HEK293 (cell line): Measurements from ENCODE around the gene TRAPPC2L.
A peak's percentile ranks its signal among the peaks of the same experiment; 100 is the strongest.

Experiments used
- CTCF ChIA-PET: fragments of 350-600 bp; formaldehyde crosslinking; extraction: SDS; loops from one replicate; lab custom pipeline; 2021; ENCODE audit warnings: antibody characterized with exemption; lab: Yijun Ruan, JAX
- POLR2A ChIA-PET: fragments of 300-600 bp; formaldehyde crosslinking; extraction: SDS; loops from one replicate; lab custom pipeline; 2020; ENCODE audit warnings: antibody characterized with exemption, inconsistent platforms; lab: Yijun Ruan, JAX
- H3K27ac ChIP-seq: fragments of 200-500 bp; sonication (Bioruptor generic); 2 replicates; pipeline ENCODE4 v1.5.1; 2014; ENCODE audit warnings: low read depth, low read length, control low read depth, inconsistent platforms; ENCODE audit errors: extremely low read depth
- H3K36me3 ChIP-seq, 2 experiments: fragments of 200-500 bp in 1 of 2; sonication (Bioruptor generic) in 1 of 2; 1 replicate in 1 of 2; 2 replicates in 1 of 2; pipeline ENCODE4 v1.5.1; 2014 to 2017; ENCODE audit warnings: inconsistent platforms in 2 of 2, low read length in 2 of 2; ENCODE audit not compliant: control insufficient read depth in 2 of 2, insufficient read depth in 1 of 2
- H3K4me1 ChIP-seq: fragments of 200-500 bp; sonication (Bioruptor generic); 2 replicates; pipeline ENCODE4 v1.5.1; 2014; ENCODE audit warnings: mild to moderate bottlenecking, low read length, inconsistent platforms; ENCODE audit not compliant: control insufficient read depth, insufficient read depth
- H3K4me3 ChIP-seq: 2 replicates; pipeline ENCODE4 v1.5.1; 2011; ENCODE audit warnings: low read depth, mild to moderate bottlenecking, control low read depth, low read length, moderate library complexity
- H3K9me3 ChIP-seq: fragments of 200-500 bp; sonication (Bioruptor generic); 2 replicates; pipeline ENCODE4 v1.5.1; 2014; ENCODE audit warnings: low read depth, low read length, inconsistent platforms; ENCODE audit not compliant: control insufficient read depth, insufficient read depth
- GLIS1 ChIP-seq: fragments of 450-650 bp; formaldehyde crosslinking; IDR thresholded peaks from 2 replicates; pipeline ENCODE4 v1.5.1; 2016; ENCODE audit warnings: missing biosample characterization, missing genetic modification characterization
- GLIS2 ChIP-seq: fragments of 450-650 bp; formaldehyde crosslinking; IDR thresholded peaks from 2 replicates; pipeline ENCODE4 v1.5.1; 2016; ENCODE audit warnings: missing biosample characterization, missing genetic modification characterization
- HOXA7 ChIP-seq: sonication (generic); formaldehyde crosslinking; IDR thresholded peaks from 2 replicates; pipeline ENCODE4 v1.8.1; 2022; ENCODE audit warnings: missing genetic modification reagents, borderline replicate concordance
- MYNN ChIP-seq: fragments of 450-650 bp; formaldehyde crosslinking; IDR thresholded peaks from 2 replicates; pipeline ENCODE4 v1.5.1; 2016; ENCODE audit warnings: missing biosample characterization, missing genetic modification characterization, borderline replicate concordance
- ZBTB17 ChIP-seq: fragments of 450-650 bp; formaldehyde crosslinking; IDR thresholded peaks from 2 replicates; pipeline ENCODE4 v1.5.1; 2016; ENCODE audit warnings: missing biosample characterization, missing genetic modification characterization
- ZBTB7A ChIP-seq: fragments of 450-650 bp; formaldehyde crosslinking; IDR thresholded peaks from 2 replicates; pipeline ENCODE4 v1.5.1; 2016; ENCODE audit warnings: low read depth, missing biosample characterization, missing genetic modification characterization
- ZNF133 ChIP-seq: fragments of 450-650 bp; formaldehyde crosslinking; IDR thresholded peaks from 2 replicates; pipeline ENCODE4 v1.5.1; 2016; ENCODE audit warnings: missing biosample characterization, missing genetic modification characterization
- ZNF2 ChIP-seq: fragments of 450-650 bp; formaldehyde crosslinking; IDR thresholded peaks from 2 replicates; pipeline ENCODE4 v1.5.1; 2016; ENCODE audit warnings: missing biosample characterization, missing genetic modification characterization
- ZNF404 ChIP-seq: fragments of 450-650 bp; formaldehyde crosslinking; IDR thresholded peaks from 2 replicates; pipeline ENCODE4 v1.5.1; 2017; ENCODE audit warnings: missing biosample characterization, missing genetic modification characterization
- ZNF560 ChIP-seq: fragments of 450-650 bp; formaldehyde crosslinking; IDR thresholded peaks from 2 replicates; pipeline ENCODE4 v1.5.1; 2017; ENCODE audit warnings: missing biosample characterization, missing genetic modification characterization, borderline replicate concordance
- ZNF626 ChIP-seq: fragments of 450-650 bp; sonication (Bioruptor Pico); formaldehyde crosslinking; IDR thresholded peaks from 2 replicates; pipeline ENCODE4 v1.5.1; 2018; ENCODE audit warnings: missing biosample characterization, missing genetic modification characterization, inconsistent platforms
- ZNF654 ChIP-seq: fragments of 450-650 bp; formaldehyde crosslinking; IDR thresholded peaks from 2 replicates; pipeline ENCODE4 v1.5.1; 2016; ENCODE audit warnings: low read depth, missing biosample characterization, missing genetic modification characterization
- ZNF776 ChIP-seq: fragments of 450-650 bp; formaldehyde crosslinking; IDR thresholded peaks from 2 replicates; pipeline ENCODE4 v1.5.0; 2017; ENCODE audit warnings: missing biosample characterization, missing genetic modification characterization, borderline replicate concordance
- TF ChIP-seq, protein P1 (sequence below): fragments of 450-650 bp; formaldehyde crosslinking; IDR thresholded peaks from 2 replicates; pipeline ENCODE4 v1.5.1; 2016; ENCODE audit warnings: missing biosample characterization, missing genetic modification characterization
- TF ChIP-seq, protein P2 (sequence below): fragments of 450-650 bp; formaldehyde crosslinking; IDR thresholded peaks from 2 replicates; pipeline ENCODE4 v1.5.1; 2017; ENCODE audit warnings: missing biosample characterization, missing genetic modification characterization
- TF ChIP-seq, protein P3 (sequence below): fragments of 450-650 bp; formaldehyde crosslinking; IDR thresholded peaks from 2 replicates; pipeline ENCODE4 v1.5.1; 2016; ENCODE audit warnings: missing biosample characterization, missing genetic modification characterization
- TF ChIP-seq, protein P4 (sequence below): fragments of 450-650 bp; formaldehyde crosslinking; IDR thresholded peaks from 2 replicates; pipeline ENCODE4 v1.5.1; 2017; ENCODE audit warnings: missing biosample characterization, missing genetic modification characterization
- TF ChIP-seq, protein P5 (sequence below): fragments of 450-650 bp; formaldehyde crosslinking; IDR thresholded peaks from 2 replicates; pipeline ENCODE4 v1.5.1; 2016; ENCODE audit warnings: missing biosample characterization, missing genetic modification characterization
- TF ChIP-seq, protein P6 (sequence below): fragments of 450-650 bp; formaldehyde crosslinking; IDR thresholded peaks from 2 replicates; pipeline ENCODE4 v1.5.1; 2016; ENCODE audit warnings: missing biosample characterization, missing genetic modification characterization

Gene TRAPPC2L

GRCh38 chr16:88815227-88815626, 41.7 kb upstream of the TRAPPC2L start:
- H3K36me3 ChIP-seq: peaks cover 0 to 9% of the 10 kb centered on the region in 2 experiments; a peak in 1 of 3 replicates
- POLR2A ChIA-PET: interaction anchor here (0.7 kb wide), 1 partner anchor 43 kb away, joined by 3 read pairs; no protein-coding TSS in a partner anchor
- no peaks in the 10 kb centered on the region for H3K9me3 ChIP-seq
- H3K4me1 ChIP-seq: peaks cover 3% of the 10 kb centered on the region; the same call in 1 of the 2 replicates
- CTCF ChIA-PET: interaction anchor here (0.6 to 5.1 kb wide), 5 partner anchors 42 to 402 kb away, joined by 3 to 19 read pairs (median 4); partner anchors contain the start of genes CDH15 and ZNF778
- TF ChIP-seq, protein P1, sequence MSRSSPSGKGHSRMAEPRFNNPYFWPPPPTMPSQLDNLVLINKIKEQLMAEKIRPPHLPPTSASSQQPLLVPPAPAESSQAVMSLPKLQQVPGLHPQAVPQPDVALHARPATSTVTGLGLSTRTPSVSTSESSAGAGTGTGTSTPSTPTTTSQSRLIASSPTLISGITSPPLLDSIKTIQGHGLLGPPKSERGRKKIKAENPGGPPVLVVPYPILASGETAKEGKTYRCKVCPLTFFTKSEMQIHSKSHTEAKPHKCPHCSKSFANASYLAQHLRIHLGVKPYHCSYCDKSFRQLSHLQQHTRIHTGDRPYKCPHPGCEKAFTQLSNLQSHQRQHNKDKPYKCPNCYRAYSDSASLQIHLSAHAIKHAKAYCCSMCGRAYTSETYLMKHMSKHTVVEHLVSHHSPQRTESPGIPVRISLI: no peak
- TF ChIP-seq, protein P2, sequence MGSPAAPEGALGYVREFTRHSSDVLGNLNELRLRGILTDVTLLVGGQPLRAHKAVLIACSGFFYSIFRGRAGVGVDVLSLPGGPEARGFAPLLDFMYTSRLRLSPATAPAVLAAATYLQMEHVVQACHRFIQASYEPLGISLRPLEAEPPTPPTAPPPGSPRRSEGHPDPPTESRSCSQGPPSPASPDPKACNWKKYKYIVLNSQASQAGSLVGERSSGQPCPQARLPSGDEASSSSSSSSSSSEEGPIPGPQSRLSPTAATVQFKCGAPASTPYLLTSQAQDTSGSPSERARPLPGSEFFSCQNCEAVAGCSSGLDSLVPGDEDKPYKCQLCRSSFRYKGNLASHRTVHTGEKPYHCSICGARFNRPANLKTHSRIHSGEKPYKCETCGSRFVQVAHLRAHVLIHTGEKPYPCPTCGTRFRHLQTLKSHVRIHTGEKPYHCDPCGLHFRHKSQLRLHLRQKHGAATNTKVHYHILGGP: no peak
- TF ChIP-seq, protein P3, sequence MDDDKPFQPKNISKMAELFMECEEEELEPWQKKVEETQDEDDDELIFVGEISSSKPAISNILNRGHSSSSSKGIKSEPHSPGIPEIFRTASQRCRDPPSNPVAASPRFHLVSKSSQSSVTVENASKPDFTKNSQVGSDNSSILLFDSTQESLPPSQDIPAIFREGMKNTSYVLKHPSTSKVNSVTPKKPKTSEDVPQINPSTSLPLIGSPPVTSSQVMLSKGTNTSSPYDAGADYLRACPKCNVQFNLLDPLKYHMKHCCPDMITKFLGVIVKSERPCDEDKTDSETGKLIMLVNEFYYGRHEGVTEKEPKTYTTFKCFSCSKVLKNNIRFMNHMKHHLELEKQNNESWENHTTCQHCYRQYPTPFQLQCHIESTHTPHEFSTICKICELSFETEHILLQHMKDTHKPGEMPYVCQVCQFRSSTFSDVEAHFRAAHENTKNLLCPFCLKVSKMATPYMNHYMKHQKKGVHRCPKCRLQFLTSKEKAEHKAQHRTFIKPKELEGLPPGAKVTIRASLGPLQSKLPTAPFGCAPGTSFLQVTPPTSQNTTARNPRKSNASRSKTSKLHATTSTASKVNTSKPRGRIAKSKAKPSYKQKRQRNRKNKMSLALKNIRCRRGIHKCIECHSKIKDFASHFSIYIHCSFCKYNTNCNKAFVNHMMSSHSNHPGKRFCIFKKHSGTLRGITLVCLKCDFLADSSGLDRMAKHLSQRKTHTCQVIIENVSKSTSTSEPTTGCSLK (tag by site-specific recombination): no peak
- TF ChIP-seq ZNF560: no peak
- TF ChIP-seq, protein P4, sequence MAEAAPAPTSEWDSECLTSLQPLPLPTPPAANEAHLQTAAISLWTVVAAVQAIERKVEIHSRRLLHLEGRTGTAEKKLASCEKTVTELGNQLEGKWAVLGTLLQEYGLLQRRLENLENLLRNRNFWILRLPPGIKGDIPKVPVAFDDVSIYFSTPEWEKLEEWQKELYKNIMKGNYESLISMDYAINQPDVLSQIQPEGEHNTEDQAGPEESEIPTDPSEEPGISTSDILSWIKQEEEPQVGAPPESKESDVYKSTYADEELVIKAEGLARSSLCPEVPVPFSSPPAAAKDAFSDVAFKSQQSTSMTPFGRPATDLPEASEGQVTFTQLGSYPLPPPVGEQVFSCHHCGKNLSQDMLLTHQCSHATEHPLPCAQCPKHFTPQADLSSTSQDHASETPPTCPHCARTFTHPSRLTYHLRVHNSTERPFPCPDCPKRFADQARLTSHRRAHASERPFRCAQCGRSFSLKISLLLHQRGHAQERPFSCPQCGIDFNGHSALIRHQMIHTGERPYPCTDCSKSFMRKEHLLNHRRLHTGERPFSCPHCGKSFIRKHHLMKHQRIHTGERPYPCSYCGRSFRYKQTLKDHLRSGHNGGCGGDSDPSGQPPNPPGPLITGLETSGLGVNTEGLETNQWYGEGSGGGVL (tag by site-specific recombination): no peak
- TF ChIP-seq MYNN (tag by site-specific recombination): no peak
- no peak for TF ChIP-seq ZNF2 (tag by site-specific recombination)
- TF ChIP-seq, protein P5, sequence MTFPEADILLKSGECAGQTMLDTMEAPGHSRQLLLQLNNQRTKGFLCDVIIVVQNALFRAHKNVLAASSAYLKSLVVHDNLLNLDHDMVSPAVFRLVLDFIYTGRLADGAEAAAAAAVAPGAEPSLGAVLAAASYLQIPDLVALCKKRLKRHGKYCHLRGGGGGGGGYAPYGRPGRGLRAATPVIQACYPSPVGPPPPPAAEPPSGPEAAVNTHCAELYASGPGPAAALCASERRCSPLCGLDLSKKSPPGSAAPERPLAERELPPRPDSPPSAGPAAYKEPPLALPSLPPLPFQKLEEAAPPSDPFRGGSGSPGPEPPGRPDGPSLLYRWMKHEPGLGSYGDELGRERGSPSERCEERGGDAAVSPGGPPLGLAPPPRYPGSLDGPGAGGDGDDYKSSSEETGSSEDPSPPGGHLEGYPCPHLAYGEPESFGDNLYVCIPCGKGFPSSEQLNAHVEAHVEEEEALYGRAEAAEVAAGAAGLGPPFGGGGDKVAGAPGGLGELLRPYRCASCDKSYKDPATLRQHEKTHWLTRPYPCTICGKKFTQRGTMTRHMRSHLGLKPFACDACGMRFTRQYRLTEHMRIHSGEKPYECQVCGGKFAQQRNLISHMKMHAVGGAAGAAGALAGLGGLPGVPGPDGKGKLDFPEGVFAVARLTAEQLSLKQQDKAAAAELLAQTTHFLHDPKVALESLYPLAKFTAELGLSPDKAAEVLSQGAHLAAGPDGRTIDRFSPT (tag by site-specific recombination): no peak
- TF ChIP-seq ZNF626 (tag by site-specific recombination): no peak
- no peak for TF ChIP-seq ZNF404 (tag by site-specific recombination)
- TF ChIP-seq, all 188 proteins: peak for 0
- H3K4me3 ChIP-seq: no peak overlapping the region
- H3K27ac ChIP-seq: no peak overlapping the region

GRCh38 chr16:88815901-88816589, 40.9 kb upstream of the TRAPPC2L start:
- peaks cover 0 to under 1% of the 10 kb centered on the region in 2 experiments; a peak in 1 of 3 replicates for H3K36me3 ChIP-seq
- CTCF ChIA-PET: interaction anchor here (0.6 to 5.1 kb wide), 6 partner anchors 42 to 402 kb away, joined by 3 to 19 read pairs (median 4); partner anchors contain the start of genes CDH15 and ZNF778
- no peaks in the 10 kb centered on the region for H3K9me3 ChIP-seq
- no peak overlapping the region for H3K4me3 ChIP-seq
- H3K27ac ChIP-seq: no peak overlapping the region
- peaks cover 3% of the 10 kb centered on the region; the same call in 1 of the 2 replicates for H3K4me1 ChIP-seq
- POLR2A ChIA-PET: no interaction called here
- TF ChIP-seq ZNF2 (tag by site-specific recombination): 0 out of 2 replicates have a peak, but pooled peaks have one; percentile 33
- TF ChIP-seq ZBTB7A: no peak
- peak; percentile 26; the same call in 1 of the 2 replicates for TF ChIP-seq GLIS1
- 0 out of 2 replicates have a peak, but pooled peaks have one; percentile 14 for TF ChIP-seq GLIS2 (tag by site-specific recombination)
- TF ChIP-seq, protein P5 (tag by site-specific recombination): peak; percentile 41; the same call in 1 of the 2 replicates
- TF ChIP-seq, protein P6, sequence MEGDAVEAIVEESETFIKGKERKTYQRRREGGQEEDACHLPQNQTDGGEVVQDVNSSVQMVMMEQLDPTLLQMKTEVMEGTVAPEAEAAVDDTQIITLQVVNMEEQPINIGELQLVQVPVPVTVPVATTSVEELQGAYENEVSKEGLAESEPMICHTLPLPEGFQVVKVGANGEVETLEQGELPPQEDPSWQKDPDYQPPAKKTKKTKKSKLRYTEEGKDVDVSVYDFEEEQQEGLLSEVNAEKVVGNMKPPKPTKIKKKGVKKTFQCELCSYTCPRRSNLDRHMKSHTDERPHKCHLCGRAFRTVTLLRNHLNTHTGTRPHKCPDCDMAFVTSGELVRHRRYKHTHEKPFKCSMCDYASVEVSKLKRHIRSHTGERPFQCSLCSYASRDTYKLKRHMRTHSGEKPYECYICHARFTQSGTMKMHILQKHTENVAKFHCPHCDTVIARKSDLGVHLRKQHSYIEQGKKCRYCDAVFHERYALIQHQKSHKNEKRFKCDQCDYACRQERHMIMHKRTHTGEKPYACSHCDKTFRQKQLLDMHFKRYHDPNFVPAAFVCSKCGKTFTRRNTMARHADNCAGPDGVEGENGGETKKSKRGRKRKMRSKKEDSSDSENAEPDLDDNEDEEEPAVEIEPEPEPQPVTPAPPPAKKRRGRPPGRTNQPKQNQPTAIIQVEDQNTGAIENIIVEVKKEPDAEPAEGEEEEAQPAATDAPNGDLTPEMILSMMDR (tag by site-specific recombination): peak; percentile 96
- no peak for TF ChIP-seq ZNF133
- TF ChIP-seq ZNF776: no peak
- peak; percentile 70 for TF ChIP-seq ZBTB17 (tag by site-specific recombination)
- TF ChIP-seq ZNF654 (tag by site-specific recombination): peak; percentile 56
- TF ChIP-seq HOXA7 (CRISPR knock-in tag): no peak
